Measurements from ENCODE around the gene MIDN. TPM values are rescaled to one million over a fixed set of nuclear protein-coding genes. Genes with fewer than 3 reads are reported as not detected.
"Not testable (repeated sequence)": the region's sequence is repeated elsewhere in the genome, so short reads cannot be mapped to it uniquely, and the experiment has no call there.

The MIDN gene
- total RNA-seq, 1 donor from 2014 or later: 117 TPM

- ATAC-seq: no peak
- DNase-seq (ENCODE audit: low spot score): peak; percentile 65
- intact Hi-C loops (cut with DNase I): no loop called here
Observed at GRCh38 chr19:1295169-1296012, 47.0 kb downstream of the MIDN start.

- no peak for ATAC-seq
- no peak for DNase-seq (ENCODE audit: low spot score)
- intact Hi-C loops (cut with DNase I): no loop called here
Observed at GRCh38 chr19:1296078-1296477, 47.7 kb downstream of the MIDN start.

GRCh38 chr19:1296575-1297271, 48.3 kb downstream of the MIDN start:
- intact Hi-C loops (cut with DNase I): no loop called here
- peak; percentile 59 for DNase-seq (ENCODE audit: low spot score)
- ATAC-seq: no peak

GRCh38 chr19:1298235-1298634, 49.9 kb downstream of the MIDN start:
- no peak for ATAC-seq
- DNase-seq (ENCODE audit: low spot score): no peak
- intact Hi-C loops (cut with DNase I): no loop called here

- intact Hi-C loops (cut with DNase I): no loop called here
- DNase-seq (ENCODE audit: low spot score) (no peak), ATAC-seq (no peak)
Observed at GRCh38 chr19:1299801-1300200, 51.4 kb downstream of the MIDN start.

GRCh38 chr19:1300744-1301490, 52.5 kb downstream of the MIDN start:
- DNase-seq (ENCODE audit: low spot score) (no peak), ATAC-seq (no peak)
- intact Hi-C loops (cut with DNase I): no loop called here

GRCh38 chr19:1302533-1303239, 54.3 kb downstream of the MIDN start:
- DNase-seq (ENCODE audit: low spot score) (no peak), ATAC-seq (peak; percentile 54)
- intact Hi-C loops (cut with DNase I): no loop called here

- ATAC-seq (no peak), DNase-seq (ENCODE audit: low spot score) (no peak)
- intact Hi-C loops (cut with DNase I): no loop called here
Observed at GRCh38 chr19:1304197-1304924, 56.0 kb downstream of the MIDN start.

GRCh38 chr19:1305354-1305753, 57.0 kb downstream of the MIDN start:
- not testable (repeated sequence) for ATAC-seq

GRCh38 chr19:1307320-1307719, 58.9 kb downstream of the MIDN start:
- DNase-seq (ENCODE audit: low spot score) (no peak), ATAC-seq (no peak)
- intact Hi-C loops (cut with DNase I): no loop called here

More at GRCh38 chr19:1305354-1305753, 57.0 kb downstream of the MIDN start:
- intact Hi-C loops (cut with DNase I); DNase-seq (ENCODE audit: low spot score): not testable (repeated sequence)

- ATAC-seq: no peak
- DNase-seq (ENCODE audit: low spot score): no peak
- intact Hi-C loops (cut with DNase I): no loop called here
Observed at GRCh38 chr19:1307755-1308303, 59.4 kb downstream of the MIDN start.

- ATAC-seq: no peak
- no peak for DNase-seq (ENCODE audit: low spot score)
- intact Hi-C loops (cut with DNase I): no loop called here
Observed at GRCh38 chr19:1308718-1309117, 60.3 kb downstream of the MIDN start.

Other genes starting within 250 kb of the MIDN start
- gene GRIN3B, start 248.2 kb upstream of the MIDN start, total RNA-seq: not detected
- gene TMEM259, start 227.5 kb upstream of the MIDN start, total RNA-seq: 146 TPM
- not detected for gene RNU6-2, start 227.1 kb upstream of the MIDN start, total RNA-seq
- gene CNN2, start 222.0 kb upstream of the MIDN start, total RNA-seq: 120 TPM
- gene ABCA7, start 208.5 kb upstream of the MIDN start, total RNA-seq: 17.3 TPM
- 26.2 TPM for gene ARHGAP45, start 181.4 kb upstream of the MIDN start, total RNA-seq
- gene POLR2E, start 153.2 kb upstream of the MIDN start, total RNA-seq: 99.8 TPM
- 239 TPM for gene GPX4, start 144.6 kb upstream of the MIDN start, total RNA-seq
- 131 TPM for gene SBNO2, start 74.3 kb upstream of the MIDN start, total RNA-seq
- gene STK11, start 42.8 kb upstream of the MIDN start, total RNA-seq: 57.2 TPM
- gene CBARP, start 10.6 kb upstream of the MIDN start, total RNA-seq: 2.9 TPM
- 90.9 TPM for gene ATP5F1D, start 6.8 kb upstream of the MIDN start, total RNA-seq
- gene CIRBP, start 20.7 kb downstream of the MIDN start, total RNA-seq: 550 TPM
- gene FAM174C, start 26.9 kb downstream of the MIDN start, total RNA-seq: 21.4 TPM
- gene EFNA2, start 37.3 kb downstream of the MIDN start, total RNA-seq: not detected
- gene NDUFS7, start 135.3 kb downstream of the MIDN start, total RNA-seq: 57.5 TPM
- 48.1 TPM for gene GAMT, start 153.0 kb downstream of the MIDN start, total RNA-seq
- 75.7 TPM for gene DAZAP1, start 159.0 kb downstream of the MIDN start, total RNA-seq
- gene RPS15, start 189.8 kb downstream of the MIDN start, total RNA-seq: 753 TPM
- gene APC2, start 201.5 kb downstream of the MIDN start, total RNA-seq: 6.0 TPM
- 22.1 TPM for gene C19orf25, start 230.6 kb downstream of the MIDN start, total RNA-seq
- gene PCSK4, start 241.8 kb downstream of the MIDN start, total RNA-seq: 2.5 TPM
- 3.9 TPM for gene REEP6, start 242.6 kb downstream of the MIDN start, total RNA-seq